HG02943 (cell line): ENCODE data around the gene COL23A1.

ENCODE experiments used
- ATAC-seq: cut with Tn5 transposase; IDR thresholded peaks from one replicate; pipeline ENCODE4 v1.9.1; 2021; ENCODE audit warnings: mild to moderate bottlenecking, low read depth, moderate library complexity; ENCODE audit not compliant: unreplicated experiment

COL23A1 gene

DNA sequence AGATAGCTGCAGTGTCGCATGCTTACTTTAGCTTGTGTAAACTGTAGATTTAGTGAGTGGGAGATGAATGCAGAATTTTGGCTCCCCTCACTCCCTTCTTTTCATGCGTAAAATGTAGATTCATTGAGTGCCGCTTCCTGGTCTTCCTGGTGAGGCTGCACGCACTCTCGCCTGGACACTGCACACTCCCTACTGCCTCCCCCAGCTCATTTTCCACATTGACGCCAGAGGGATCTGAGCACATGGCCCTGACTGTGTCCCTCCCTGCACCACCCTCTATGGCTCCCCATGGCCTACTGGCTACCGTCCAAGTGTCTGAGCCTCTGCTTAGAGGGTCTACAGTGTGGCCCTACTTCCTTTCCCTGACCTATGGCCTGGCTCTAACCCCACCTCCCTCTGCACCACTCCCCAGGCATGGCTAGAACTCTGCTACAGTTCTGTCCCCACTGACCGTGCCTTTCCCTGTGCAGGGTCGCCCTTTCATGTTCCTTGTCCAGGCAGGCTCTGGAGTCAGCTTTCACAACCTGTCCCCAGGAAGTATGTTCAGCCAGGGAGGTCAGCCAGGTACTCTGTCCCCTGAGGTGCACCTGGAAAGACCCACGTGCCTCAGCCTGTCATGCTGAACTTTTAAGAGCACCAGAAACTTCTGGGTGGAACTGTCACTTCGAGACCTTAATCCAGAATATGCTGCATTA is 160.6 kb downstream of the COL23A1 start:
- ATAC-seq, result no peak

GRCh38 chr5:178429156-178429468 is 161.1 kb downstream of the COL23A1 start:
- ATAC-seq, result no peak

DNA sequence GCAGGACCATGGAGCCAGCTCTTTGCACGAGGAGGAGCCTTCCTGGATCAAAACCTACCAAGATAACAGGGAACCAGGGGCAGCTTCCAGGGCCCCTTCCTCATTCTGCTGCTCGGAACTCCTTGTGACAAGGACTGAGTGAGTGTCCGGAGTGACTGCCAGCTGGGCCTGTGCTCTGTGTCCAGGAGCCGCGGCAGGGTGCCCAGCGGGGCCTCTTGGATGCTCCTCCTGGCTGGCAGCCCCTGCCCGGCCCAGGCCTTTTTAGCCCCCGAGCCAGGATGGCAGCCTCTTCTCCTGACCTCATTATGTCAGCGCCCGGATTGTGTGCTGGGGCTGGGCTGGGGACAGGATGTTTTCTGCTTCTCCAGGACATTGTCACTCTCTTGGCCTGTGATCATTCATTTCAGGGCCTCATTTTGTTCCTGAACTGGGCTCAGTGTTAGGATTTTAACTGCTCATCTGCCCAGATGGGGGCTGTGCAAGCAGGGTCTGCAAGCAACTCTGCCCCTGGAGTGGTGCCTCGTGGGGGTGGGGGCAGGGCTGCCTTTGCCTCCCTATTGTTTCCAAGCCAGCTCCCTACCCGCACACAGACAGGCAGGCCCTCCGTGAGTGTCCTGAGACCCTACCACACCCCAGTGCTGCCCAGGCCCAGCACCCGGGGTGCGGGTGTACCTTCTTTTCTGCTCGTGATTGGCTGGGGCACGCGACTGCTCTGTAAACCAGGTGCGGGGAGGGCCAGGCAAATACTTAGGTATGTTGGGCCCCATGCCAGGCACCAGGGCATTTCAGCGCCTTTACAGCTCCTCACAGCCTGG is 161.6 kb downstream of the COL23A1 start:
- no peak for ATAC-seq

DNA sequence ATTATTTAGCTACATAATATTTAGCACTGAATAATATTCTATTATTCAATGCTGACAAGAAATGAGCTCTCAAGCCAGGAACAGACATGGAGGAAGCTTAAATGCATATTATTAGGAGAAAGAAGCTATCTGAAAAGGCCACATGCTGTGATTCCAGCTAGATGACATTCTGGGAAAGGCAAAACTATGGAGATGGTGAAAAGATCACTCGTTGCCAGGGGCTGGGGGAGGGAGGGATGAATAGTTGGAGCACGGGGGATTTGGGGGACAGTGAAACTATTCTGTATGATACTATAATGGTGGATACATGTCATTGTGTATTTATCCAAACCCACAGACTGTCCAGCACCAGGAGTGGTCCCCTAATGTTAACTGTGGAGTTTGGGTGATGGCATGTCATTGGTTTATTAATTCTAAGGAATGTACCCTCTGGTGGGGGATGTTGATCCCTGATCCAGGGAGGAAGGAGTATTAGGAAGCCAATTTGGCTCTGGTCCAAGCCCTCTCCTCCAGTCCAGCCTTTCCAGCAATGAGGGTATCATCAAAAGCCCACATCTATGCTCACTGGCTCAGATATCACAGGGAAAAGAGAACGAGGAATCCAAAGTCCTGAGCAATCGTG is 162.5 kb downstream of the COL23A1 start:
- no peak for ATAC-seq

DNA sequence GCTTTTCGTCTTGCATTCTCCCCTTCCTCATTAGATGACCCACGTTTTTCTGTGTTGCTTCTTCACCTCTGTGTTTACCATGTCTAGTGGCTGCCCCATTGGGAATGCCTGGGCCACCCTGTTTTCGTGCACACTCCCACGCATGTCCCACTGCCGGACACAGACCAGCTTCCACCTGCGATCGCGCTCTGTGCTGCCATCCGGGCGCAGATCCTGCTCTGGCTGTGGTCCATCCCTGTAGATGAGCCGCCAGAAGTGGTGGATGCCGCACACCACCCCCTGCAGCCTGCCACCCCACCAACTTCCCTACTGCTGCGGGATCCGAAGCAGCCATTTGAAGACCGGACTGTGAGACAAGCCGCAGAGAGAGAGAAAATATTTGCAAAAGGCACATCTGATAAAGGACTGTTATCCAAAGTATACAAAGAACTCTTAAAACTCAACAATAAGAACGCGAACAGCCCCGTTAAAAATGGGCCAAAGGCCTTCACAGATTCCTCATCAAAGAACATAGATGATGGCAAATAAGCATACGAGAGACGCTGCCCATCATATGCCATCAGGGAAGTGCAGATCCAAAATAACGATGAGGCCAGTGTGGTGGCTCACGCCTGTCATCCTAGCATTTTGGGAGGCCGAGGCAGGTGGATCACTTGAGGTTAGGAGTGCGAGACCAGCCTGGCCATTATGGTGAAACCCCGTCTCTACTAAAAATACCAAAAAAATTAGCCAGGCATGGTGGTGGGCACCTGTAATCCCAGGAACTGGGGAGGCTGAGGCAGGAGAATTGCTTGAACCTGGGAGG is 163.7 kb downstream of the COL23A1 start:
- no peak for ATAC-seq

DNA sequence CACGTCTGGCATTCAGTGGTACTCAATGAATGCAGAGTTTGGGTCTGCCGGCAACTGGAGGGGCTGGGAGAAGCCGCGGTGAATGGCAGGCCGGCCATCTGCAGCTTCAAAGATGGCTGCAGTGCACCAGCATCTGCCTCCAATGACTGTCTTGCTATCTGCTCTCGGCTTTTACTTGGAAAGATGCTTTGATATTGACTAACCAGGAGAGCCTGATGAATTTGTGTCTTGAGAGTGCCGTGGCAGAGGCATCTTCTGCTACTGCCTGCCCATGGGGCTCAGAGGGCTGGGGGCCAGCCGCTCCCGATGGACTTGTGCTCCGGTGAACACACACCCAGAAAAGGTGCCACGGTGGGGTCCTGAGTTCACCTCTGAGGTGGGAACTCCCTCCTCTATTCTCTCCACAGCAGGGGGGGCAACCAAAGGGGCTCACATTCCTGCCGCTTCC is 164.5 kb downstream of the COL23A1 start:
- no peak for ATAC-seq

DNA sequence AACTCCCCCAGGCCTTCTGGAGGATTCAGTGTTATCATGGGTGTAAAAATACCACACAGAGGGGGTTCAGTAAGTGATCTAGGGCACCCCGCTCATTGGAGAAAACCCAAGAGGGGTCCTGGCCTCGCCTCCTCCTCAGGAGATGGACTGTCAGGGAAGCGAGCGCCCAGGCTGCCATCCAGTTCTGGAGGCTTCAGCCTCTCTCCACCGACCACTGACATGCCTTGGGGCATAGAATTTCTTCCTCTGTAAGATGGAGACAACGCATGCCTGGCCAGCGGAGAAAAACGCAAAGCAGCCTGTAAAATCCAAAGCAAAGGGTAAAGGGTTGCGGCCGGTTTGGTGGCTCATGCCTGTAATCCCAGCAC is 165.4 kb downstream of the COL23A1 start:
- no peak for ATAC-seq

DNA sequence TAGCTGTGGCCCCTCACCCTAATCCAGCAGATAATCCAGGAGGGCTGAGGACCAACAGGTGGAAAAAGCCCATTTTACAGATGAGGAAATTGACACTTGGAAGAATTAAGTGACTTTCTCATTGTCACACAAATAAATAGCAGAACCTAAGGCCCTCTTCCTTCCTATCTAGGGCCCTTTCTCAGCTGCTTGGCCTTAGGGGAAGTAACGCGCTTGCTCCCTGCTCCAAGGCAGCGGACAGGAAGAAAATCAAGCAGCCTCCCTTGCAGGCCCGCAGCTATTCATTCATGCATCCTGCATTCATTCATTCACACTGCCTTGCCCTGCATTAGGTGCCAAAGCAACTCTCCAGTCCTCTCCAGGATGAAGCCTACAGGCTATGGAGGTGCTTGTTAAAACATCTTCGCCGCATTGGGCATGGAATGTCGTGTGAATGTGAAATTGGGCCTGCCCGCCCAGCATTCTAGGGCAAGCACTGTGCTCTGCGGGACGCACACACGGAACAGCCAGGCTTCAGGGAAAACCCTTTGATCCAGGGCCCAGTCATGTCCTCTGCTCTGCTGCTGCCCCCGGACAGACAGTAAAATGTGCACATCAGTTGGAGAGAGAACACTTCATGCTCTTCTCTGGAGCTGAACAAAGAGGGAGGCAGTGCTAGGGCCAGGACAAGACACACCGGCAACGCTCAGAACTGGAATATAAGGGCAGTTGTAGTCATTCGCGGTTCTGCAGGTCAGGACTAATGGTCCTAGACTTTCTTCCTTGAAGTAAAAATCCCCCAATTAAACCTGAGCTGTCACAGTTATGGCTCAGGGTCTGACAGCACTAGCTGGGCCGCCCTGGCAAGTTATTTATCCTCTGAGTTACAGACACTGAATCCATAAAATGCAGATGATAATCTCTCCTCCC is 166.0 kb downstream of the COL23A1 start:
- ATAC-seq, result no peak

DNA sequence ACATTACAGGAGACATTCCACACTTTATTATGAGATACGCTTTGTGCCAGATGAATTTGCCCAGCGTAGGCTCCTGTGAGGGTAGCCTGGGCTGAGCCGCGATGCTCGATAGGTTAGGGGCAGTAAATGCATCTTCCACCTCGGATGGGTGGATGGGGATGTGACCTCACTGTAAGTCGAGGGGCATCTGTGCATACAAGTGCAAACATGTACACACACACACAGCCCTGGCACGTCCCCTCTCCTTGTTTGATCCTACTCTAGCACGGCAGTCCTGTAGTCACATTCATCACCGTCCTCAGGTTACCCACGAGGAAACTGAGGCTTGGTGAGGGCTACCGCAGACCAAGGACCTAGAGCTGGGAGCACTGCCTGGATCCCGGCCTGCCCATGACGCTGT is 166.8 kb downstream of the COL23A1 start:
- ATAC-seq, result no peak

- ATAC-seq, result no peak
These were observed 167.8 kb downstream of the COL23A1 start for GRCh38 chr5:178422400-178422775.

DNA sequence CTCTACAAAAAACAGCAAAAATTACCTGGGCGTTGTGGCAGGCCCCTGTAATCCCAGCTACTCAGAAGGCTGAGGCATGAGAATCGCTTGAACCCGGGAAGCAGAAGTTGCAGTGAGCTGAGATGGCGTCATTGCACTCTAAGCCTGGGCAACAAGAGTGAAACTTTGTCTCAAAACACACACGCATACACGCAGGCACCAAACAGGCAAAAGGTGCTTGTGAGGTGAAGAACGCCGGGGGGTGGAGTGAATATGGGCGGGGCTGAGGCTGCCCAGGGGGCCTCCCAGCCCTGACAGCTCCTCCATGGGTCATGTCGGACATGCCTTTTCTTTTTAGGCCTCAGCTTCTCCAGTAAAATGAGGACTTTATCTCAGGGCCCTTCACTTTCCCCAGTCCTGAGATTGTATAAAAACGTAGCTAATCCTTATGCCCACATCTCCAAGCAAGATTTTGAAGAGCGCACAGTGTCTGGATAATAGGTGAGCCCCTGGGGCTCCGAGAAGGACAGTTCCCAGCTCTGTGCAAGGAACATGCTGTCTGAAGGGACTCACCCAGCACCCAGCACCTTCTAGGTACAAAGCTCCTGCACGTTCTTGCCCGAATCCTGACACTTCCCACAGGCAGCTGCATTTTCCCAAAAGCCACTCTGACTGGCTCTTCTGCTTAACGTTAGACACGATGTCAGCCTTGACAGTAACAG is 168.3 kb downstream of the COL23A1 start:
- no peak for ATAC-seq

DNA sequence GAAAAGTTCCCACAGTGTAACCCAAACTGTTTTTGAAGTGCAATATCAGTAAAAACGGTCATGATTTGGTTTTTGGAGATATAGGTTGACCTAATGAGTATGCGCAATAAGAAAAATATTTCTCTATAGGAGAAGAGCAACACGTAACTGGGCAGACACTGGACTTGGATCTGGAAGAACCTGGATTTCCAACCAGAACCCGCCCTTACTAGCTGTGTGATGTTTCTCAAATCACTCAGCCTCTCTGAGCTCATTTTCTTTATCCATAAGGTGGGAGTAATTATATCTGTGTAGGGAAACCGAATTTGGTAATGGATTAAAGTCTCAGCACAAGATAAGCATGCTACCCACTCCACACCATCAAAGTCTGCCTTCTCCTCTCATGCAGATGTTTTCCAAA is 169.1 kb downstream of the COL23A1 start:
- no peak for ATAC-seq

DNA sequence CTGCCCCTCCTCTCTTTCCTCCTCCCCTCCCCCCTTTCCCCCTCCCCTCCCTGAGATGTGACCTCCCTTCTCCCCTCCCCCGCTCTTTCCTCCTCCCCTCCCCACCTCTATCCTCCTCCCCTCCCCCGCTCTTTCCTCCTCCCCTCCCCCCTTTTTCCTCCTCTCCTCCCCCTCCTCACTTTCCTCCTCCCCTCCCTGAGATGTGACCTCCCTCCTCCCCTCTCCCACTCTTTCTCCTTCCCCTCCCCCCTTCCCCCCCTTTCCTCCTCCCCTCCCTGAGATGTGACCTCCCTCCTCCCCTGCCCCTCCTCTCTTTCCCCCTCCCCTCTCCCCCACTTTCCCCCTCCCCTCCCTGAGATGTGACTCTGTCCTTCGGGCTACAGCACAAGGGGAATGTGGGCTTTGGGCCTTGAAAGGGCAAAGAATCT is 169.8 kb downstream of the COL23A1 start:
- no peak for ATAC-seq

DNA sequence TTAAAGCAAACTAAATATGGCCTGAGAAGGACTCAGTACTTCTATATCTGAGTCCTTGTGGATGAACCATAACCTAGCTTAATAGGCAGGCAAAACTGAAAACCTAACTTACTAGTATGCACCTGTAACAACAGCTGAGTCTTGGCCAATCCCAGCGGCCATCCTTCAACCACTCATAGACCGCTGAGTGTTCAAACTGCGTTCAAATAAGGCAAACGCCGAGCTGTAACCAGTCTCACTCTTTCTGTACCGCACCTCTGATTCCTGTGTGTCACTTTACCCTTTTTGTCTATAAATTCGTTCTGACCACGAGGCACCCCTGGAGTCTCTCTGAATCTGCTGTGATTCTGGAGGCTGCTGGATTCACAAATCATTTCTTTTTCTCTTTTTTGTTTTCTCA is 170.5 kb downstream of the COL23A1 start:
- no peak for ATAC-seq

DNA sequence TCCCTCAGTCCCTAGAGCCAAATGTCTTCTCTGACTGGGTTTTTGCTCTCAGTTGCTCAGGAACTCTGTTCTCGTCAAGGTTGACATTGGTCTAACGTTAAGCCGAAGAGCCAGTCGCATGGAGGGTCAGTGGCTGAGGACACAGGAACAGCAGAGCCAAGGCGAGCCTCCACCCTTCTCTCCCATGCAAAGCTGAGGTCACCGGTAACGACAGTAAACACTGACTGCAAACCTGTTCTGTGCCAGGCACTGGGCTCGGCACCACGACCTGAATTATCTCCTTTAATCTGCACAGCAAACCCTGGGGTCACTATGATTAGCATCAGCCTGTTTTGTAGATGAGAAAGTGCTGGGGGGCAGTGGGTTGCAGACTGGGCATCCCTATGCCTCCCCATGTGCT is 171.0 kb downstream of the COL23A1 start:
- no peak for ATAC-seq

DNA sequence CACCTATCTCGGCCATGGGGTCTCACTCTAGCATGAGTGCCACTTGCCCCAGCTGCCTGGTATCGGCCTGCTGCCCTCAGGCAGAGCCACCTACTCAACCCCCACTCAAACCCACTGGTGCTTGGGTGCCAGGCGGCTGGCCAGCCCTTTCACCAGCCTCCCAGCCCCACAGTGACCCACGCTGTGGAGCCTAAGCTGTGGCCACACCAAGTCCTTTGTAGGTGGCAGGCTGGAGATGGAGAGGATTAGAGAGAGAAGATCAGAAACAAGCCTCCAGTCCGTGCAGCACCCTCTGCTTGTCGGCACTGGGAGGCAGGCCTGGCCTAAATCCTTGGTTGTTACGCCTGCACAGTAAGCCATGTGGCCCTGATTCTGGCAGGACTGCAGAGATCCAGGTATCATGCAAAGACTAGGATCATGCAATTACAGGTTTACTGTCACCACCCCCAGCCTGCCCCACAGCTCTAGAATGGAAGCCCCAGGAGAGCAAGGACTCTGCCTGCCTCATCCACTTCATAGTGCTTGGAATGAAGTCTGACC is 171.7 kb downstream of the COL23A1 start:
- ATAC-seq, result no peak

DNA sequence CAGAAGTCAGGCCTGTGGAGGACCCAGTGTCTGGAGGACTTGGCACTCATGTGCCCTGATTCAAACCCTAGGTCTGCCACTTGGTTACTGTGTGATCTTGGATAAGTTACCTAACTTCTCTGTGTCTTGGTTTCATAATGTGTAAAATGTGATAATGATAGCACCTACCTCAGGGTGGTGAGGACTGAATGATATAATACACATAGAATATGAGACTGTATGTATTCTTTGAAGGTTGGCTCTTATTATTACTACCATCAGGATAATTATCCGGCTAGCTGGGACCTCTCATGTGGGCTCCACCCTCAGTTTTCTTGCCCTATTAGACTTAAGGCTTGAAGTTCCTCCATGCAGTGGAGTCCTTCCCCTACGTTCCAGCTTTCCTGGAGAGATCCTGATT is 172.2 kb downstream of the COL23A1 start:
- ATAC-seq, result no peak

- ATAC-seq, result no peak
These were observed 172.8 kb downstream of the COL23A1 start for GRCh38 chr5:178417391-178417811.

- no peak for ATAC-seq
These were observed 173.3 kb downstream of the COL23A1 start for GRCh38 chr5:178416919-178417318.
